SHP77 treated with DMSO at 0.1 percent for 48 hours (cell line): ENCODE measurements around the gene LRRC2.
"Not testable (repeated sequence)": the region's sequence is repeated elsewhere in the genome, so short reads cannot be mapped to it uniquely, and the experiment has no call there.

ENCODE experiments used
- DNase-seq: peaks from one replicate; lab custom pipeline; 2025; lab: John Stamatoyannopoulos, UW

The LRRC2 gene

GRCh38 chr3:46584598-46585467 lies 18.7 kb upstream of the LRRC2 start:
- no peak for DNase-seq

DNA sequence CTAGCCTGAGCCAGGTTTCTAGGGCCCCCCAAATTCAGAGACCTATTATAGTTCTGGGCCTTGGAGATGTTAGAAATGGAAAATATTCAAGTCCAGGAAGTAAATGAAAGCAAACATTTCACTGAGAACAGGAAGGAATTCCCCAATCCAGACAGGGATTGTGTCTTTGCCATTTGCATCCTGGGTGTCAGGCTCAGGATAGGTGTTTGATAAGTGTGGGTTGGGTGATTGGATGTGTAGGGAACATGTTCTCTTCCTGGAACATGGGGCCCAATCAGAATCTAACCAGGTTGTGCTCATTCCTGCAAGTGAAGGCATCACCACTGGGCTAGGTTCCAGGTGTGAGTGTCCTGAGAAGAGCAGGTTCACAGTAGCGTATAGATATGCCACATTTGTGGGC lies 14.6 kb upstream of the LRRC2 start:
- no peak for DNase-seq

DNA sequence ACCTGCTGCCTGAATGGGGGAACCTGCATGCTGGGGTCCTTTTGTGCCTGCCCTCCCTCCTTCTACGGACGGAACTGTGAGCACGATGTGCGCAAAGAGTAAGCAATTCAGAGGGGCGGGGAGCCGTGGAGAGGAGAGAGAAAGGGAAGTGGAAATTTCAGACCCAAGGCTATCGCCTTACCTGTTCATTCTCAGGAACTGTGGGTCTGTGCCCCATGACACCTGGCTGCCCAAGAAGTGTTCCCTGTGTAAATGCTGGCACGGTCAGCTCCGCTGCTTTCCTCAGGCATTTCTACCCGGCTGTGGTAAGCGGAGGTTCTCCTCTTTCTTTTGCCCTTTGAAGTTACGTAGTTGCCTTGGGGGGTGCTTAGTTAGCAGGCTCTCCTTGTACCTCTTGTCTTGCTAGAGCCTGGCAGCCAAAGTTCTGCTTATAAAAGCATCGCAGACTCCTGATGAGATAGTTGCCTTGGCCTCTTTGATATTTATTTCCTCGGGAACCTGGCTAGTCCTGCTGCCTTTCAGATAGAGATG lies 13.7 kb upstream of the LRRC2 start:
- no peak for DNase-seq

- DNase-seq = no peak
Observed at GRCh38 chr3:46578973-46579755, 13.1 kb upstream of the LRRC2 start.

DNA sequence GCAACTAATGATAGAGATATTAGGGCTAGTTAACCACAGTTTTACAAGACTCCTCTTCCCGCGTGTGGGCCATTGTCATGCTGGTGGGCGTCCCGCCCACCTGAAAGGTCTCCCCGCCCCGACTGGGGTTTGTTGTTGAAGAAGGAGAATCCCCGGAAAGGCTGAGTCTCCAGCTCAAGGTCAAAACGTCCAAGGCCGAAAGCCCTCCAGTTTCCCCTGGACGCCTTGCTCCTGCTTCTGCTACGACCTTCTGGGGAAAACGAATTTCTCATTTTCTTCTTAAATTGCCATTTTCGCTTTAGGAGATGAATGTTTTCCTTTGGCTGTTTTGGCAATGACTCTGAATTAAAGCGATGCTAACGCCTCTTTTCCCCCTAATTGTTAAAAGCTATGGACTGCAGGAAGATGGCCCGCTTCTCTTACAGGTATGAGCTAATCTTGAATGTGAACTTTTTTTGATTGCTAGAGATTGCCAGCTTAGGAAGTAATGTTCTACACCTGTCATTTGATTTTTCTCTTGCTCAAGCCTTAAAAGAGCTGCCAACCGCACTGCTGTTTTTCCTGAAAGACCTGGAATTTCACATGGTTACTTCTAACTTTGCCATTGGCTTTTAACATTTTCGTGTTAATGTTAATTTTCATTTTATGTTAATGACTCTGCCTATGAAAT lies 11.6 kb upstream of the LRRC2 start:
- DNase-seq = not testable (repeated sequence)

DNA sequence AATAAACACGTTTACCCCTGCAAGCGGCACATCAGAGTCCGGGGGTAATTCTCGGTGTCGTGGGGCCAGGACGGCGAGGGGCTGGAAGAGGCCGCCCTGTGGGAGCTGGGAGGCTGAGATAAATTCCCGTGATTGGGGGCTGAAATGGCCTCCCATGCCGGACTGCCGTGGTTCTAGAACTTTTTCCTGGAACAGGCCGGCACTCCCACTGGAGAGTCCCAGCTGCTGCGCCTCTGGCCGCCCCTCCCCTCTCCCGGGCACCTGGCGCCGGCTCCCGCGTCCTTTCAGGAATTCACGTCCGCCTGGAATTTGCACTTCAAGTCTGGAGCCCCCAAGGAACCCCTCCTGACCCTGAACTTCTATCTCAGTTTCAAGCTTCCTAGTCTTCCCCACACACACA lies 10.8 kb upstream of the LRRC2 start:
- no peak for DNase-seq

DNA sequence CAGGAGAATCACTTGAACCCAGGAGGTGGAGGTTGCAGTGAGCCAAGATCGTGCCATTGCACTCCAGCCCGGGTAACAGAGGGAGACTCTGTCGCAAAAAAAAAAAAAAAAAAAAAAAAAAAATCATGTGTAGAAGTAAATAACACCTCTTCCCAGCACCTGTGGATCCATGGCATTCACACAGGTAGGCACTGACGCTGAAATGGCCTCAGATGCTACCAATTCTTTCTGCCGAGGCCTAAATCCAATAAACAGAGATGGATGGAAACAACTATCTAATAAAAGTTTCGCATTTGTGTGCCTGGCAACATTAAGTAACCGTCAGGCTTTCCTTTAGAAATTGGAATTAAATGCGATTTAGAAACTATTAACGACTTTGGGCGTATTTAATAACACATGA lies 10.3 kb upstream of the LRRC2 start:
- no peak for DNase-seq

GRCh38 chr3:46575577-46576222 lies 9.6 kb upstream of the LRRC2 start:
- no peak for DNase-seq

DNA sequence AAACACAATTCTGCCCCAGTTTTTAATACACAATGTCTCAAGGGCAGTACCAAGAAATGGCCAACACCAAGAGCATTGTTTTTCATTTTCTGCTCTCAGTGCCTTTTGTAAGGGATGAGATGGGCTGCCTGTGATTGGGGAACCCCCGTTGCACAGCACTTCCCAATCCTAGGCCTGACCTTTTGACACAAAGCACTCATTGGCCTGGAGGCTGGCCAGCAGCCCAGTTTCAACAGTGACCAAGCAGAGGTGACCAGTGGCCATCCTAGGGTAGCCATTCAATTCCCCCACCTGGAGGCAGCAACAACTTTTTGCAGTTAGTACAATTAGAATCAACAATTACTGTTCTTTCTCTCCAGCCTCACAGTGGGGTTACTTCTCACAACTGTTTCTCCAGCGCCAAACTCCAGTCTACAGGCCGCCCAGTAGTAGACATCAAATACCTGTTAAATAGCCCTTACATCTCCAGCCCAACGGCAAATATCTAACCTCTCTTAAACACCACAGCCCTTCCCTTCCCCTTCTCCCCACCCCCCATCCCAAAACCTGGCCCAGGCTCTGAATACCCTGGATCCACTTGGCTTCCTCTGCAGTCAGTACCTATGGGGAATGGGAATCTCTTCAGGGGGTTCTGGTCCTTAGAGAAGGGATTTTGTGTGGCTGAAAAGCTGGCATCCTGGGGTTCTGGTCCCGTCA lies 8.9 kb upstream of the LRRC2 start:
- no peak for DNase-seq

DNA sequence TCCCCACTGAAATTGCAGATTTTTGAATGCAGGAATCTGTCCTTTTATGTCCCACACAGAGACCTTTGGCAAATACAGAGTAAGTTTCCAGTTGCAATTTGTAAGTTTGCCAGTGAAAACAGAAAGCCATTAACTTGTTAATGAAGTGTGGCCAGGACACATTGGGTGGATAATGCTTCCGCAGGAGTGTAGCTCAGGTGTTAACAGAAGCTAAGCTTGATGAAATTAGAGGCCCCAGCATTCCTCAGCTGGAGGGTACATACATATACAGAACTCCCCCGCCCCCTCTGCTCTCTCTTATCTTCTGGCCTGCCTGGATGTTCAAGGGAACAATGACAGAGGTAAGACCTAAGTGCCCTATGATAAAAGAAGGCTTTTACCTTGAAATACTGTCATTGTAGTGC lies 8.1 kb upstream of the LRRC2 start:
- DNase-seq = no peak

DNA sequence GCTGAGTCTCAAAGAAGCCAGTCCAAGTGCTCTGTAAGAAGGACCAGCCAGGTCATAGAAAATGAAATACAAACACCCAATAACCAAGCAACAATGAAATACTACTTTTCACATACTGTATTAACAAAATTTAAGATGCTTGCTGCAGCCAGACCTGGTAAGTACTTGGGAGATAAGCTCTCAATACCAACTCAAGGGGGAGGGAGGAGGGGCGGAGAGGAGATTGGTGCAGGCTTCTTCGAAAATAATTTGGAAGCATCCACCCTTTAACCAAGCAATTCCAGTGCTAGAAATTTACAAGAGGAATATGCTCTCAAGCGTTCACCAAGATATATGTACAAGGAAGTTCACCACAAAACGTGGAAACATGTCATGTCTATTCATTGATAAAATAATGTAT lies 7.6 kb upstream of the LRRC2 start:
- no peak for DNase-seq

DNA sequence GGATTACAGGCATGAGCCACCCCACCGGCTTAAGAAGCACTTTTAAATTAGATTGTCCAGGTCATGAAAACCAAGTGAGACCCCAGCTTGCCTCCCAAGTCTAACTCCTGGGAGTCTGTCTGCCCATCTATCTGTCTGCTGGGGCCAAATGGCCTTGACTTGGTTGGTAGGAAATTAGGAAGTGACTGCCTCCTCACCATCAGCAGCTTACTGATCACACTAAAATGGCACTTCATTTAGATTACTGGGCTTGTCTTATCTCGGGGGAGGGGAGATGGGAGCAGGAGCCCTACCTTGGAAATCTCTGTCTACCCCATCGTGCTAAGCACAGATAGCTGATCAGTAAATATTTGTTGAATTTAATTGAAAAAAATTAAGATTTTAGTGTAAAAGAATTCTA lies 5.6 kb upstream of the LRRC2 start:
- no peak for DNase-seq

GRCh38 chr3:46565607-46566039 lies 479 bp downstream of the LRRC2 start:
- no peak for DNase-seq

- no peak for DNase-seq
Observed at GRCh38 chr3:46565077-46565476, 1.0 kb downstream of the LRRC2 start.

DNA sequence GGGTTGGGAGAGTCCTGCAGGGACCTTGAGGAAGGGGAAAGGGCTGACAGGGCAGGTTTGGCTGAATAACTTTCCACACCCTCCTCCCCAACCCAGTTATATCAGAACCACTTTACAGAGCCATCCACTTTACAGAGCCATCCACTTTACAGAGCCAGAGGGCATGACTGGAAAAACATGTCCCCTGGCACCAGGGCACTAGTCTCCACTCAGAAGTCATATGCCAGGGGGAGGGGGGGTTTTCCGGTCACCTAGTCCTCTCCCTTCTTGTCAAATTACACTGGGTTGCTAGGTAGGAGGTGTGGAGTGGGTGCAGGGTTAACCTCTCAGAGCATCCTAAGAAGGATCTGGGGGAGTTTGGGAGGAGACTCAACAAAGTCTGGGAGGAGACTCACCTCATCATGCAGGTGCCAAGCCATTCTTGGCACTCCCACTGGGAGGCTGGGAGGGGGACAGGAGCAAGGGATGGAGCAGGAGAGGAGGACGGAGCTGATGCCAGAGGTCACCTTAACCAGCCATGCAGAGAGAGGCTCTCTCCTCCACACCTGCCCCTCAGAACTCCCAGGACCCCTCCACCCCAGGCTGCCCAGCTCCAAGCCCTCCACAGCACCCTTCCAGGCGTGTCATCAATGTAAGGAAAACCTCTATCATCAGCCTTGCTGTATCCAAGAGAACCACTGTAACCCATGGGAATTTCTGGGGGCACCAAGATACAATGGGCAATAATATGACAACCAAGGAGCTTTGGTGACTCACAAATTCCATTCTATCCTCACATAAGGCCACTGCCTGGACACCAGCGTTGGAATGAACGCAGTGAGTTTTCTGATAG lies 1.7 kb downstream of the LRRC2 start:
- DNase-seq = no peak

GRCh38 chr3:46561951-46562350 lies 4.2 kb downstream of the LRRC2 start:
- no peak for DNase-seq

- no peak for DNase-seq
Observed at GRCh38 chr3:46561511-46561910, 4.6 kb downstream of the LRRC2 start.

DNA sequence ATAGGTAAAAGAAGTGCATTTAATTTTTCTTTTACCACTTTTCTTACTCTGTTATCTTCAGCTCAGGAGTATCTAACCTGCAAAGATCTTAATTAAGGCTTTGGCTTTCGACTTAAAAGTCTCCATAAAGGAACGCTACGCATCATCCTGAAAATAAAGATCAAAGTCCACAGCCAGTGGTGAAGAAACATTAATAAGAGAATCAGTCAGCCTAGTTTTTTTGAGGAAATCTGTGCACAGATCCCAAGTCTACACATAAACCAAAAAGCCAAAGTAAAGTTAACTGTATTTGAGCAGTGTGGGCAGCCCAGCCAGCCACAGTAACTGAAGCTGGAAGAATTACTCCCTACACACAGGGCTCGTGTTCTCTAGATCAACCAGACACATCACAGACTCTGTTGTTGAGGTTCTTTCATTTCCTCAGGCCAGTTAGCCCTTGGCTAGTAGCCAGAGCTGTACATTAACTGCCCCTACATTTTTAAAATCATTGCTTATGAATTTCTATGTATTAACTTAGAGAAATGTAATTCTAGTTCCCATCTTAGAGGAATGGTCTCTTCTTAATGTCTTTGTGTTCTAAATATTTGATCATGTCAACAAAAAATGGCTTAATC lies 6.9 kb downstream of the LRRC2 start:
- no peak for DNase-seq

DNA sequence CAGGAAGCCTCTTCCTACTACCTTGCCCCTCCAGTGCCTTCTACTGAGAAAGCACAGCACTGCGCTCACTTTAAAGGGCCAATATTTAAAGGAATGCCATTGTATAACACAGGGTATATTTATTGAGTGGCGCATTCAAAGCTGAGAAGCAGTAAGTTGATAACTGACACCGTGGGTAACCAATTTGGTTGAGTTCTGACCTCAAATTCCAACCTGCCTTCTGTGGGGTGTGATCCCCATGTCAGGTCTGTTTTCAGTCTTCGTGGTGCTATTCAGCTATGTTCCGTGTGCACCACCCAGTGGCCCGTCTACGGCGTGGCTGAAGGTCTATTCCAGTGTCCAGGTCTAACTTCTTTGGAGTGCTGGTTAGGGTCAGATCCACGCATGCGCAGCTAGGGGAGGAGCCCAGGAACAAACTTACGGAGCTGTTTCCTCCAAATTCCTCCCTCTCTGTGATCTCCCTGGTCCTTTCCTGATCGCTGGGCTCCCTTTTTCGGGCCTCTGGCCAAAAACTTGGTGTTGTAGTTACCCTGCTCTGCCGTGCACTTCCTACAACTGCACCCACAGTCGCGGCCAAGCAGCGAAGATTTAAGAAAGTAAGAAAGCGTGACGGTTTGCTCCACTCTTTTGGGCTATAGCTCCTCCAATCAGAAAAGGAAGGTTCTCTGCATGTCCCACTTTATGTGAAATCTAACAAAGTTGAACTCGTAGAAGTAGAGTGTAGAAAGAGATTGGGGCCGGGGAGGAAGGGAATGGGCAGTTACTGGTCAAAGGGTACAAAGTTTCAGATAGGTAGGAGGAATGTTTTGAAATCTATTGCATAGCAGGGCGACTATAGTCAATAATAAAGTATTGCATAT lies 7.7 kb downstream of the LRRC2 start:
- peak; percentile 4 for DNase-seq
